CD4-positive, alpha-beta T cell treated with Interleukin-21 for 1 hour (primary cell): ENCODE measurements around the gene PRKAG2.
"Not testable (repeated sequence)": the region's sequence is repeated elsewhere in the genome, so short reads cannot be mapped to it uniquely, and the experiment has no call there.

Experiments
- DNase-seq: peaks from one replicate; pipeline ENCODE4 v3.0.0-alpha.2; 2020

PRKAG2 gene

GRCh38 chr7:151883857-151884256 is 6.9 kb upstream of the PRKAG2 start:
- DNase-seq = no peak

GRCh38 chr7:151882734-151883133 is 5.8 kb upstream of the PRKAG2 start:
- no peak for DNase-seq

GRCh38 chr7:151880688-151881087 is 3.8 kb upstream of the PRKAG2 start:
- no peak for DNase-seq

- DNase-seq = no peak
These were observed 1.3 kb upstream of the PRKAG2 start for GRCh38 chr7:151877911-151878835.

GRCh38 chr7:151875942-151876898 is 695 bp downstream of the PRKAG2 start:
- peak; percentile 67 for DNase-seq

- DNase-seq = not testable (repeated sequence)
These were observed 2.4 kb downstream of the PRKAG2 start for GRCh38 chr7:151874479-151874878.

- DNase-seq = no peak
These were observed 3.4 kb downstream of the PRKAG2 start for GRCh38 chr7:151873402-151873965.

GRCh38 chr7:151872531-151873401 is 4.1 kb downstream of the PRKAG2 start:
- DNase-seq = no peak

- no peak for DNase-seq
These were observed 5.0 kb downstream of the PRKAG2 start for GRCh38 chr7:151871904-151872303.

- DNase-seq = no peak
These were observed 5.7 kb downstream of the PRKAG2 start for GRCh38 chr7:151871189-151871735.

- no peak for DNase-seq
These were observed 6.7 kb downstream of the PRKAG2 start for GRCh38 chr7:151869968-151870918.

GRCh38 chr7:151869455-151869854 is 7.5 kb downstream of the PRKAG2 start:
- no peak for DNase-seq

GRCh38 chr7:151869109-151869428 is 7.8 kb downstream of the PRKAG2 start:
- DNase-seq = no peak

GRCh38 chr7:151868396-151869108 is 8.4 kb downstream of the PRKAG2 start:
- DNase-seq = no peak

GRCh38 chr7:151867912-151868311 is 9.0 kb downstream of the PRKAG2 start:
- DNase-seq = no peak

GRCh38 chr7:151866761-151867655 is 9.9 kb downstream of the PRKAG2 start:
- DNase-seq = no peak

- DNase-seq = no peak
These were observed 10.9 kb downstream of the PRKAG2 start for GRCh38 chr7:151866028-151866427.

- no peak for DNase-seq
These were observed 11.7 kb downstream of the PRKAG2 start for GRCh38 chr7:151865070-151865670.

- no peak for DNase-seq
These were observed 12.4 kb downstream of the PRKAG2 start for GRCh38 chr7:151864561-151864960.
